Tibial nerve (tissue), 4 donors: ENCODE measurements around the gene ZNF483.
A peak's percentile ranks its signal among the peaks of the same experiment; 100 is the strongest.

Experiments used
- CTCF ChIP-seq, 5 experiments: fragments of 200-600 bp in 3 of 5; fragments of 450-650 bp in 2 of 5; sonication (generic) in 3 of 5; IDR thresholded peaks; one replicate each; pipeline ENCODE4 v1.5.1; 2016 to 2019; ENCODE audit warnings: antibody characterized with exemption in 5 of 5, mild to moderate bottlenecking in 3 of 5, moderate library complexity in 2 of 5
- EP300 ChIP-seq, 2 donors: sonication (generic); formaldehyde crosslinking; IDR thresholded peaks; one replicate each; pipeline ENCODE4 v1.6.1; 2017; ENCODE audit warnings: antibody characterized with exemption in 2 of 2, mild to moderate bottlenecking in 1 of 2
- POLR2A ChIP-seq, 2 donors: fragments of 450-650 bp; IDR thresholded peaks; one replicate each; pipeline ENCODE4 v1.6.1; 2017; ENCODE audit warnings: antibody characterized with exemption in 2 of 2, mild to moderate bottlenecking in 2 of 2, moderate library complexity in 2 of 2

DNA sequence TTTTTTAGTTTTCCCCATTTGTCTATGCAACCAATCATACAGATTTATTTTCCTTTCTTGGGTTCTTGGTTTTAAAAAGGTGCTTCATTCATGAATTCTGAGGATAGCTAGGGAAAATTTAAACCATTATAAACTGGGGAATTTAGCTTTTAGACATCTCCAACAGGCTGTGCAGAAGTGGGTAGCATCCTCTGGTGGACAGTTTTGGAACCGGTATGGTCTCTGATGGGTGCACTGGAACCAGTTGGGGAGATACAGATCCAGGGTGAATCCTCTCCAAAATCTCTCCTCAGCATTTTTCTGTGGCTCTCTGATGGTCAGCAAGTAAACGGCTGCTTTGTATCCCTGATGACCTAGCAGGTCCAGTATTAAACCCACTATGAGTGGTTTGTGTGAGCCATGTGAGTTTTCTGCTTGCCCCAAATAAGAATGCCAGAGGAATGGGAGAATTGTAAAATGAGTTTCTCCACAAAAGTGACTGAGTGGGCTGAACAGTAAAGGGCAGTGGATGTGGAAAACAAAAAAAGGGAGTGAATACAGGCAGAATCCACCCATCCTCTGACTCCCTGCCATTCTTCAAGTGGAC, 97.0 kb downstream of the ZNF483 start:
- TF ChIP-seq CTCF (IDR thresholded peaks at IDR 0.05), result peak; percentile 51 to 89 (median 74)
- TF ChIP-seq POLR2A (IDR thresholded peaks at IDR 0.05), result no peak
- TF ChIP-seq EP300 (IDR thresholded peaks at IDR 0.05), result no peak
